C1 segment of cervical spinal cord (tissue), 14 donors: ENCODE measurements around the gene SRD5A3.

ENCODE experiments used
- DNase-seq, 14 donors: peaks; one replicate each; lab custom pipeline; 2025; lab: John Stamatoyannopoulos, UW

SRD5A3 gene

DNA sequence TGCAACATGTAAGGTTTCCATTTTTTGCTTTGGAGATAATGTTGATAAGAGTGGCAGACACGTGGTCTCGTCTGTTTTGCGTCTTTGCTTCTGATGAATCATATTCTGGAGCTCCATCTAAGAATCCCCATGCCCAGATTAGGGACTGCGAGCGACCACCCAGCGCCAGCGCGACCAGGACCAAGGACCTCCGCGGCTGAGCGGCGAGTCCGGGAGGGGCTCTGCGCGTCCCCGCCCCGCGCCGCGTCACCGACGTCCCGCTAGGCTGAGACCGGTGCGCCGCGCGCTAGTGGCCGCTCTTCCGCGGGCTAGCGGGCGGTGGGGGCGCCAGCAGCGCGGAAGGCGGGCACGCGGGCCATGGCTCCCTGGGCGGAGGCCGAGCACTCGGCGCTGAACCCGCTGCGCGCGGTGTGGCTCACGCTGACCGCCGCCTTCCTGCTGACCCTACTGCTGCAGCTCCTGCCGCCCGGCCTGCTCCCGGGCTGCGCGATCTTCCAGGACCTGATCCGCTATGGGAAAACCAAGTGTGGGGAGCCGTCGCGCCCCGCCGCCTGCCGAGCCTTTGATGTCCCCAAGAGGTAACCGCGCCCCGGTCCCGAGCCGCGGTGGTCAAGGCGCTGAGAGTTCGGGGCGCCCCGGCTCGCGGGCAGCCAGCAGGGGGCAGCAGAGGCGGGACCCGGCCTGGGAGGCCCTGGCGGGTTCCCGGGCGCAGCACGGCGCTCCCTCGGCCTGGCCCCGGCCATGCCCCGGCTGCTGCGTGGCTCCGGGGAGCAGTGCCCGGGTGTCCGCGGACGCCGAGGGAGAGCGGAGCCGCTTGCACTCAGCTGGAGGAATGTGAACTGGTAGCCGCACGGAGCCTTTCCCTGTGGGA is at the start of gene SRD5A3:
SRD5A3 (plus strand) TSS at position 263 of the 871 bp plus-strand sequence; CDS start at position 358, 95 bp downstream.
- peak; percentile 19 to 93 (median 82) for DNase-seq

DNA sequence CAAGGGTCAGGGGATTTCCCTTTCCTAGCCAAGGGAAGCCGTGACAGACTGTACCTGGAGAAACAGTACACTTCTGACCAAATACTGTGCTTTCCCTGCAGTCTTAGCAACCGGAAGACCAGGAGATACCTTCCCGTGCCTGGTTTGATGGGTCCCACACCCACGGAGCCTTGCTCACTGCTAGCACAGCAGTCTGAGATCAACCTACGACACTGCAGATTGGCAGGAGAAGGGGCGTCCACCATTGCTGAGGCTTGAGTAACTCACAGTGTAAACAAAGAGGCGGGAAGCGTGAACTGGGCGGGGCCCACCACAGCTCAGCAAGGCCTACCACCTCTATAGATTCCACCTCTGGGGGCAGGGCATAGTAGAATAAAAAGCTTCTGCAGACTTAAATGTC is 48.7 kb upstream of the SRD5A3 start:
- no peak for DNase-seq

DNA sequence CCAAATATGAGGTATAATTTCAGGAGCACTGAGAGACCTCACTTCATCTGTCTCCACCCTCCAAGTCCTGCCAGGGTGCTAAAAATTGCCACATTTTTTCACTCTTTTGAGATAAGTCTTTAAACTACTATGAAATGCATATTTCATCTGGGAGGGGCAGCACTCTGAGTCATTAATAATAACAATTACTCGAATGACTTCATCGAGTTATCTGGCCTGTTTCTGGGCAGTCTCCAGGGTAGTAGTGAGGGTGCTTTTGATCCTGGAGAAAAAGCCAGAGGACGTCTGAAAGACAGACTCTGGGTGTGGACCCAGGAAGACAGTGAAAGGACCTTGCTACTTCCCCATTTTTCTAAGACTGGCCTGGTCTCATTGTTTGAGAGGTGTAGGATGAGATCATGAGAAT is 42.3 kb upstream of the SRD5A3 start:
- no peak for DNase-seq

DNA sequence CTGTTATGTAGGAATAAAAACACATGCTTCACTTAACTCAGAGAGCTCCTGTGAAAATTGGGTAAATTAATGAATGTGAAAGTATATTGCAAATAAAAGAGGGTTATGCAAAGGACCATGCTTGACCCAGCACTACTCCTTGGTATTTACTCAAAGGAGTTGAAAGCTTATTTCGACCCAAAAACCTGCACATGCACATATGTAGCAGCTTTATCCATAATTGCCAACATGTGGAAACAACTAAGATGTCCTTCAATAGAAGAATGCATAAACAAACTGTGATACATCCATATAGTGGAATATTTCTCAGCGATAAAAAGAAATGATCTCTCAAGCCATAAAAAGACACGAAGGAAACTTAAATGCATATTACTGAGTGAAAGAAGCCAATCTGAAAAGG is 41.7 kb upstream of the SRD5A3 start:
- DNase-seq: no peak

DNA sequence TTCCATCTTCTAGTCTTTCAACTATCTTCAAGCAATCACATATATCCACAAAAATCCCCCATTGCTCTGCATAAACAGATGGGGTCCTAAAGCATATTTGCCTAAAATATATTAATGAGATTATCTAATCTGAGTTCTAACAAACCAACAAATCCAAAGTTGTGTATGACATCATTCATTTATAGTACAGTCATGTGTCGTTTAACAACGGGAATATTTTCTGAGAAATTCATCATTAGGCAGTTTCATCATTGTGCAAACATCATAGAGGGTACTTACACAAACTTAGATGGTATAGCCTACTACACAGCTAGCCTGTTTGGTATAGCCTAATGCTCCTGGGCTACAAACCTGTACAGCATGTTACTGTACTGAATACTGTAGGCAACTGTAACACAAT is 38.0 kb upstream of the SRD5A3 start:
- no peak for DNase-seq

DNA sequence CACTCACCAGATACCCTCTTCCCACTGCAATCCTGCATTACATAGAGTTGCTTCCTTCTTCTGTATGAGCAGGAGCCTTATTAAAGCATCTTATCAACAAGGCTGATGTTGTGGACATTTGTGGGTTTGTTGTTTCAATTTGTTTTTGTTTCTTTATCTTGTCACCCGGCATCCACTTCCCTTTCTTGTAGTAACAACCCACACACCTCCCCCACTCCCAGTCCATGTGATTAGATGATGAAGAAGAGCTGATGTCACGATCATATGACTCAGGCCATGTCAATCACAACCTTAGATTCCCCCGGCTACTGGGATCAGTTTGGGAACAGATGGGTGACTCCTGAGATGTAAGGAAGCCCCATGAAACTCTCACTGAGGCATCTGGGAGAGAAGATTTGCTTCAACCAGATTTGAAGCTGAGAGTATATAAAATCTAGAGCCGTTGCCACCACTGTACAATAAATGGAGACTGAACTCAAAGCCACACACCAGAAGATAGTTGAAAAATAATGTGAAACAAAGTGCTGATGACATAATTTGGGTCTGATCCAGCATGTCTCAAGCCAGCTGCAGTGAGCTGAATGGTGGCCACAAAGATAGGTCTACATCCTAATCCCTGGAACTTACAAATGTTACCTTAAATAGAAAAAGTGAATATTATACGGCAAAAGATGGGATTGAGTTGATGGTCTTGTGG is 34.1 kb upstream of the SRD5A3 start:
- peak in 2 of 14 donors; percentile 21 to 44 for DNase-seq

DNA sequence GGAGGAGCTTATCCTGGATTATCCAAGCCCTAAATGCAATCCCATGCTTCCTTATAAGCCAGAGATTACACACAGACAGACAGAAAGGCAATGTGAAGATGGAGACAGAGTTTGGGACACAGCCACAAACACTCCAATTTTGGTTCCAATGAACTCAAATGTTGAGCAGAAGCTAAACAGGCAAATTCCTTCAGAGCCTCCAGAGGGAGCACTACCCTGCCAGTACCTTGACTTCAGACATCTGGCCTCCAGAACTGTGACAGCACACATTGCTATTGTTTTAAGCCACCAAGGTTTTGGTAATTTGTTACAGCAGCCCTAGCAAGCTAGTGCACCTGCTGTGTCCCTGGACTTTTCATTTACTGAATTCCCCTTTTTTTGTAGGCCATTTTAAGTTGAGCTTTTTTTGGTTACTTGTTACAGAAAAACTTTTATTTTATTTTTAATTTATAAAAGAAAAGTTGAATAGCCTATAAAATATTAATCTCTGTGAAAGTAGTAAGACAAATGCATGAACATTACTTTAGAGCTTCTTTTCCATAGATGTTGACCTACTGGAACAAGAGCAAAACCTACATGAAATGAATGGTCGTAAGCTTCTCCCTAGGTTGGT is 33.4 kb upstream of the SRD5A3 start:
- no peak for DNase-seq

DNA sequence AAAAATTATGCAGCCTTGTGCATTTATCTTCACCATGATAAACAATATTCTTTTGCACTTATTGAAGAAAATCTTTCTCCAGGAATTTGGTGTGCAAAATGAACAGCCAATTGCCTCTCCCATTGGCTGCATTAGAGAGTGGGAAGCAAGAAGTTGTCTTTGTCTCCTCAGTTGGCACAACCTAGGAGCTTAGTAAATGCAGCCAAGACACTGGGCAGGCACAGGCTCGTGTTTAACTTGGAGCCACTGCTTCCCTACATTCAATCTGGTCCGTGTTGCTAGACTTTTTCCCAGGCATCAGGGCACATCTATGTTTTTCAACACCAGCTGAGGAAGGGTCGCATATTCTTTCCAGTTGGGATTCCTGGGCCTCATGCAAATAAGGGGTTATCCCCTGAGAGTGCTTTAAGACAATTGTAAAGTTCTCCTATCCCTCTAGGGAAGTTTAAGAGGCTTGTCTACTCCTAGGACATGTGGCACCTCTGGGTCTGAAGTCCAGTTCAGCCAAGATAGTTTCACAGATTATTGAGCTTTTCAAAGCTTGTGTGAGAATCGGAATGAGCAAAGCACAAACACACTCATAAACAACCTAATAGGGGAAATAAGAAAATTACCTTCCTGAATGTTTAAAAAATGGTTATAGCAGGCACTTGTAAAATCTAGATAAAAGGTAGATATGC is 31.8 kb upstream of the SRD5A3 start:
- DNase-seq: peak in 1 of 14 donors; percentile 1

DNA sequence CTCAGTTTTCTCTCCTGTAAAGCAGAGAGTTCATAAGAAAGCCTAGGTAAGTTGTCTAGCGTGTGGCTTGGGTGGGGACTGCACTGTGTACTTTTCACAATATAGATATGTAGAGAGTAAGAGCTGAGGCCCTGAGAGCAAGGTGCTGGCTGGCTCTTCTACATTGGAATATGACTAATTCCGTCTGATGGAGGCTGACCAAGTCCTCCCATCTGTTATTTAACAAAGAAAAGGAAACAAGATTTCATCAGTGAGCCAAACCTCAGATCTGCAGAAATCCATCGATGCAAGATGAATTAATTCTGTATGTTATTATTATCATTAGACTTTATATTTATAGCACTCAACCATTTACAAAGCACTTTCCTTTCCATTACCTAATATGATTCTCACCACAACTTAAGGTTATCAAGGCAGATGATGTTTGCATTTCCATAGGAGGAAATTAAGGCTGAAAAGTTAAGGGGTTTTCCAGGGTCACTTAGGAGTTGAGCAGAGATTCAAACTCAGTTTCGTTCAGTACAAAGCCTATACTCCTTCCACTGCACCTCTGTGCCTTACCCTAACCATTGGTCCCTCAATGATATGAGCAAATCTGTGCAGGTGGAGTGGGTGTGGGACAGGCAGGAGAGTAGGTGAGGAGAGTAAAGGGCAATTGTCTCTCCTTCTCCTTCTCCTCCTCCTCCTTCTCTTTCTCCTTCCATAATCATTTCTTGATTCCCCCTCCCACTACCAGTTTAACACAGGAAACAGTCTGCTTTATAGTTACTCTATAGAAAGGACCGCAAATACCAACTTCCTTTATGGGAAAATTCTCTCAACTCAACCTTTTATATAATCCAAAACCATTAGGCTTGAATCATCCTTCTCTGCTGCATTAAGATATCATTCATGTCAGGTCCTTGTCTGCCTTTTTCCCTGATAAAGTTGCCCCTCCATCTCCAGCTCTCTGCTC is 27.6 kb upstream of the SRD5A3 start:
- DNase-seq: no peak

DNA sequence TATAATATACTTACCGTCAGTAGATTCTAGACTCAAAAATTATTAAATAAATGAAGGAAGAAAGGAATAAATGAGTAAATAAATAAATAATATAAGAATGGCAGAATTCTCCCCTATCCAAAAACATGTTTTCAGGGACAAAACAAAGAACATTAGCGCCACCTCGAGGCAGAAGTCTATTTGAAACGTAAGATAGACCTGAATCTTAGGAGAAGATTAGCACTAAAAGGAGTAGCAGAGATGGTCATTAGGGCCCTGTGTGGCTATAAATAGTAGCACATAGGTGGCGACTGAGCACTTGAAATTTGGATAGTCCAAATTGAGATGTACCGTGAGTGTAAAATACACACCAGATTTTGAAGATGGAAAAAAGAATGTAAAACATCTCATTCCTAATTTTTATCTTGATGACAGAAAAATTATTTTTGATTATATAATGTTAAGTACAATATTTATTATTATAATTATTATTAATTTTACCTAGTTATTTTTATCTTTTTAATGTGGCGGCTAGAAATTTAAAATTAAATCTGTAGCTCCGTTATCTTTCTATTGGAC is 24.3 kb upstream of the SRD5A3 start:
- DNase-seq: peak in 6 of 14 donors; percentile 0 to 46 (median 8)

DNA sequence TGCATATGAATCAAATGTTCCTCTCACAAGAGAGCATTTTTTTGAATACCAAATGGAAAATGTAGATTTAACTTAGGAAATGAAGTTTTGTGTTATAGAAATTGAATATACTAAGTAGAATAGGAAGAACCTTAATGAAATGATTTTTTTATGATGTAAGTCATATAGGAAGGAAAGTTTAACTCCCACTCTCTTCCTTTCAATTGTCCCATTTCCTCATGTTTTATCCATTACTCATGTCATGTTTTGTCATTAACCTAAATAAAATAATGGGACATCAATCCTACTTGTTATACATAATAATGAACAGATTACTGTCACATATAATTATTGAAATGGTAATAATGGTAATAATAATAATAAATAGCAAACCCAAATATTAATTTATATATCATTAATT is 22.7 kb upstream of the SRD5A3 start:
- DNase-seq: no peak

DNA sequence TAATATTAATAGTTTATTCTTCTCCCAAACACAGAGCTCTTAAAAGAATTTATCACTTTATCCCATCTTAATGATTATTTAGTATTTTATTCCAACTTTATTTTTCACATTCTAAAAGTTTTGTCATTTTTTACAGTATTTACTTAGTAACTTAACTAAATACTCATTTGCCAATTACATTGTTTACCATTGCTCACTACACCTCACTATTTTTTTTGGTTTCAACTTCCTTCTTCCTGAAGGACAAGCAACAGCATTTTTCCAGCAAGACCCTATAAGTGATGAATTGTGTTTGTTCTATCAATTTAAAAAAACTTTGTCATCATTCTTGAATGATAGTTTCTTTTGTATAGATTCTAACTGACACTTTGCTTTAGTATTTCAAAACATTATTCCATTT is 19.4 kb upstream of the SRD5A3 start:
- DNase-seq: no peak

DNA sequence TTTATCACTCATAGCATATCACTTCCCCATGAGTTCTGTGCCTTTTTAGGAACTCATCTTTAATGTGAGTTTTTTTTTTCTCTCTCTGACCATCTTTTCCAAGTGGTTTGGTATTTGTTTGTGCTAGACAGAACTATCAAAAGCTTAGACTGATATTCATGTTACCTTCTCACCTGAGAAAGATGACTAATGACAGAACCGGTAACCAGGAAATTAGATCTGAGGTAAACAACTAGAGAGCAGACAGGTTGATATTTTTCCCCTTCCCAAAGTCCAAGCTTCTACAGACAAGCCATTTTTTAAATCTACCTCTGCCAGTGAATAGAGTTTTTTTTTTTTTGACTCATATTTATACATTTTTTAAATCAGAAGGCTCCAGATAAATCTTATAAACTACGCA is 17.0 kb upstream of the SRD5A3 start:
- DNase-seq: no peak

DNA sequence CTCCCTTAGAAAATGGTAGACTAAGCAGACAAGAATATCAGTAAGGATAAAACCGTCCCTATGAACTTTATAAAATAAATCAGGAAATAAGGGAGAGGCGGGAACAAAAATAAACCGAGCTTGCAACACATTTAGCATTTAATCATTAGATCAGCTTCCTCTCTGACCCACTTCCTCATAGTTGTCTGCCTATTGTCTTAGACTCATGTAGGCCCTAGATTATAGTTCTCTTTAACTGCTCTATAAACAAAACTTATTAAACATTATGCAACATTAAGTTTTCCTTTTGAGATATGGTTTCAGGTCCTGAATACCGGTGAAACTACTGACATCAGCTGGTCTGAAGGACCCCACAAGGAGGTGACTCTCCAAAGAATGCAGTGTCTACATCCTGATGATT is 15.8 kb upstream of the SRD5A3 start:
- no peak for DNase-seq

DNA sequence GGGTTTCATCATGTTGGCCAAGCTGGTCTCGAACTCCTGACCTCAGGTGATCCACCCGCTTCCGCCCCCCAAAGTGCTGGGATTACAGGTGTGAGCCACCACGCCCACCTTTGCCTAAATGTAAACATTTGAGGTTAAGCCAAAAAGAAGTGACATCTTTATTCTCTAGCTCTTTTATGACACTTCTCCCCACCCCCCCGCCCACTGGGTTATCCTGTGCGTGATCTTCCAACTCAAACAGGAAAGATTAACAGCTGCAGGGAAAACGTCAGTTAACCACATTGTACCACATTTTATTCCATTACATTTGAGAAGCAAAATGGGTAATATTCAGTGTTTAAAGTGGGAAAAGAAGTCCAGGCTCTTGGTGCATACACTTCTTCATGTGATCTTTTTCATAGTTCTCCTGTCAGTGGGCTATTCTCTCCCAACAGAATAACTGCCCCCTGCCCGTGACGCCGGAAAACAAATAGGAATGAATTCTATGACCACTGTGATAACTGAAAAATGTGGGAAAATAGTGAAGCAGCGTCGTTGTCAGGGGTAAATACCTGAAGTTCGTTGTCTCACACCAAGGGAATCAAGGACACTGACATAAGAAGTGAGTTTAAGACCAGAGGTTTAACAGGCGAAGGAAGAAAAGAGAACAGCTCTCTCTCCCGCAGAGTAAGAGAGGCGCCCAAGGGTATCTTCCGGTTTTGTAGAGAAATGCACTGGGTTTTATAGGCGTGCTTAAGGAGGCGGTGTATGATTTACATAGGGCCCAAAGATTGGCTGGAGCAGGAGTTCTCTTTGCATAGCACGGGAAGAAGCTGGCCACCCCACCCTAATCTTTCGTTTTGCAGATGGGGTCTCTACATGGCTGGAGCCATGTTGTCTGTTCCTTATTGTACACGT is 9.7 kb upstream of the SRD5A3 start:
- no peak for DNase-seq

DNA sequence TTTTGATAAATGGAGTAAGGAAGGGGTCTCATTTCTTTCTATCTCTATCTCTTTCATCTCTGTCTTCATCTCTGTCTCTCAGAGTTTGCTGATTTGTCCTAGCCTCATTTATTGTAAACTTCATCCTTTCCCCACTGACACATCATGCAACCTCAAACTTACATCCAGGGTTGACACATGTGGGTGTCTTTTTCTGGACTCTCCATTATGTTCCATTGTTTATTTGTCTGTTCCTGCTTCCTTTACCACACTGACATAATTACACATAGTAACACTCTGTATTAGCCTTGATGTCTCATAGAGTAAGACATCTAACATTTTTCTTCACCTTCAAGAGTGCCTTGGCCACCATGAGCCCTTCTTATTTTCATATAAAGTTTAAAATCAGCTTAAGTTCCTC is 8.1 kb upstream of the SRD5A3 start:
- DNase-seq: no peak

DNA sequence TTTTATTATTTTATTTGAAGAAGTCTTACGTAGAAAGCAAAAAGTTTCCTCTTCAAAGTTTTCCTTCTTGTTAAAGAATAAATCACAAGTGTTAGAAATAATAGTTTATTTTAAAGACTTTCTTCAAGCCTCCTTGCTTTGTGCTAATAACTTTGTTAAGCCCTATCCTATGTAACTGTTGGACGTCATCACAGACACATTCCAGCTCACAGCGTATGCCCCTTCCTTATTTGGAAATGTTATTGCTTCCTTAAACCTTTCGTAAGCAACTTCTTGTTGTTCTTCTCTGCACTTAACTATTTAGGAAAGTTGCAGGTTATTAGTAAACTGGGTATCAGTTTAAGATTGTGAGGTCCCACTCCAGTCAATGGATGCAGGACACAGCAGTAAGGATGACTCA is 7.6 kb upstream of the SRD5A3 start:
- DNase-seq: no peak

DNA sequence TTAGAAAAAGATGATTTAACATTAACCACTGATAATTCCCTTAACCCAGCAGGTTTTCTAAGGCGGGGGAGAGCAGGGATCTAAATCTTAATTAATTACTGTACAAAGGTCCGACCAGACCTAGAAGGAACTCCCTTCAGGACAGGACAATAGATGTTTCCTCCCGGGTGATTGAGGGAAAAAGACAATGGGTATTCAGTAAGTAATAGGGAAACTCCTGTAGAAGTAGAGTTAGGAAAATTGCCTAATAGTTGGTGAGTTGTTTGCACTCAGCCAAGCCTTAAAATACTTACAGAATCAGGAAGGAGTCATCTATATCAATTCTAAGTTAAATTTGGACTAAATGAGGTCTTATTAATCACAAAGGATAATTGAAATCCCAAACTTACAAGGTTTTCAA is 5.8 kb upstream of the SRD5A3 start:
- no peak for DNase-seq

DNA sequence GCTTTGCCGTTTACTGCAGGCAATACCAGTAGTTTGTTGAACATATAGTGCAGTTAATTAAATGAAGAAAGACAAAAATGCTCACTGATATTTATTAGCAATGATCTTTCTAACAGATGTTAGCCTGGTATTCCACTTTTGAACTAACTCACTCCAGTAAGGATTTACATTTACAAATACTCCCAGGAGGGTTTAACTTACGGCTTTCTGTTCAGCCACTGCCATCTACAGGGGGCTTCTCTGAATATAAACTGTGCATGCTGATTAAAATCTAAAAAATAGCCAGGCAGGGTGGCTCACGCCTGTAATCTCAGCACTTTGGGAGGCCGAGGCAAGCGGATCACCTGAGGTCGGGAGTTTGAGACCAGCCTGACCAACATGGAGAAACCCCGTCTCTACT is 2.2 kb upstream of the SRD5A3 start:
- DNase-seq: no peak
